Stimulated activated naive CD8-positive, alpha-beta T cell treated with anti-CD3 and anti-CD28 coated beads, Interleukin-15, Interleukin-2, amounts not matched to agents 100 U/mL and 50 U/mL, for 24 hours (primary cell): ENCODE results near the gene PTPRN2.
"Not testable (repeated sequence)": the region's sequence is repeated elsewhere in the genome, so short reads cannot be mapped to it uniquely, and the experiment has no call there.

Experiments
- ATAC-seq: fragments of 150-1000 bp; cut with Tn5 transposase; one replicate; pipeline ENCODE4 v1.10.0; 2021
- DNase-seq: peaks from one replicate; pipeline ENCODE4 v3.0.0; 2021

Gene PTPRN2

DNA sequence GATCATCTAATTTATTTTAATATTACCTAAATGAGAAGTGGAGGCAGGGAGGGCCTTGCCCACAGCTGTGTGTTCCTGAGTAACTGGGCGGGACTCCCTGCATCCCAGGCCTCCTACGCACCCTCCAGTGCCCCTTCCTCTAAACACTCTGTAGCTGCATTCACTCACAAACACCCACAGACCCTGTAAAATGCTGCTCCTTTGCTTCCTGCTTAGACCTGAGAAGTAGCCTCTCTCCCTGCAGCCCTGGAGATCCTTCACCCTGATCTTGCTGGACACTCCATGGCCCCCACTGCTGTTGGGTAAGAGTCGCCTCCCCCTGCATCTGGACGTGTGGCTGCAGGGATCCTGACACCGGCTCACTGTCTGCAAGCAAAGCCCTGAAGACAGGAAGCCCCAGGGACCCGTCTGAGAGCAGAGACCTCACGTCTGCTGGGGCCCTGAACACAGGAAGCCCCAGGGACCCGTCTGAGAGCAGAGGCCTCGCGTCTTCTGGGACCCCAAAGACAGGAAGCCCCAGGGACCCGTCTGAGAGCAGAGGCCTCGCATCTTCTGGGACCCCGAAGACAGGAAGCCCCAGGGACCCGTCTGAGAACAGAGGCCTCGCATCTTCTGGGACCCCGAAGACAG is 661.0 kb downstream of the PTPRN2 start:
- DNase-seq: no peak
- no peak for ATAC-seq

DNA sequence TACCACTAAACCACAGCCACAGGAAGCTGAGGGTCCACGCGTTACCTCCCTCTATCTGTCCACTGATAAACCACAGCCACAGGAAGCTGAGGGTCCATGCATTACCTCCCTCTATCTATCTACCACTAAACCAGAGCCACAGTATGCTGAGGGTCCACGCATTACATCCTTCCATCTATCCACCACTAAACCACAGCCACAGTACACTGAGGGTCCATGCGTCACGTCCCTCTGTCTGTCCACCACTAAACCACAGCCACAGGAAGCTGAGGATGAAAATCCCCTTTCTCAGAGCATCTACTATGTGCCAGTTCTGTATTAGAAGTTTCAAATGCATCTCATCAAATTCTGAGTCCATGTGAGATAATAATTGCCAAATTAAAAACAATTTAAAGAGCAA is 661.5 kb downstream of the PTPRN2 start:
- DNase-seq: no peak
- ATAC-seq: no peak

DNA sequence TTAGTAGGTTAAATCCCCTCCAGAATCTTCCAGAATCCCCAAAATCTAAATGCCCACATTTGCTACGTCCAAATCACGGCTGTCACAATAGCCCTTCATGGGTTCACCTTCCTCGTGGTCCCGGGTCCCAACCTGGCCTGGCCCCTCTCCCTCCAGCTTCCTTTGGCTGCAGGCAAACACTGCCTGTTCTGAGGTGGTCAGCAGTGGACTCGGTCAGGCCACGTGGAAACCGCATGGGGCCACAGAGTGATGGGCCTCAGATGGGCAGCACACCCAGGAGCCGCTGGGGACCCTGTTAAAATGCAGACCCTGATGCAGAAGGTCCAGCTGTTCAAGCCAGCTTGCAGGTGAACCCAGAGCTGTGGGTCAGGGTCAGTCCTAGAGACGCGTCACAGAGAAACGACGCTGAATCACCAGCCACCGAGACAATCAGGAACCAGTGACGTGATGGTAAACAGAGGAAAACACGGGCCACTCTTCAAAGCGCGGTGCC is 662.2 kb downstream of the PTPRN2 start:
- DNase-seq (no peak), ATAC-seq (no peak)

DNA sequence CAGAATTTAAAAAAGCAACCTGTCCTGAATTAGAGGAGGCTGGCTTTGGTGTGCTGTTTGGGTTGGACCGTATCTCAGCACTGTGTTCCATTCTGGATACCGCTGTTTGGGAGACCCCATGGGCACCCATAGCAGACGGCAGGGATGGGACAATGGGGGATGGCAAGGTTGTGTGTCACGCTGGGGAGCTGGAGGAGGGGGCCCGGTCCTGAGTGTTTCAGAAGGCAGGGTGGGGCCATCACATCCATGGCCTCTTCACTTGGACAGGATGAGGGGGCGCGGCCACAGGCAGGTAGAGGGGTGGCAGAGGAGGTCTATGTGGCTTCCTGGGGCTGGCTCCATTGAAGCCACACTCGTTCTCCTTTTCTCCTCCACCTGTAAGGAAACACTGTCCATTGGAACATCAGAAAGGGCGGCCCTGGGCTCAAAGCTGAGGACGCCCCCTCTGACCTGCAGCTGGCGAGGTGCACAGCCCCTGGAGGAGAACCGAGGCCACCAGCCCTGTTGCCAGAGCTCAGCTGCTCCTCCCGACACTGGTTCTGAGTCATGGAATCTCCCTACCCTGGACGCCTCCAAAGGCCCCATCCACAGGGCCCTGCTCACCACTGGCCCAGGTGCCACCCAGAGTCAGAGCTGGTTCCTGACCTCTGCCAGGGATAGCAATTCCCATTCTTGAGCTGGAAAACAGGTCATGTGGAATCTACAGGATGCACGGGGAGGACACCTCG is 663.6 kb downstream of the PTPRN2 start:
- ATAC-seq (no peak), DNase-seq (no peak)

DNA sequence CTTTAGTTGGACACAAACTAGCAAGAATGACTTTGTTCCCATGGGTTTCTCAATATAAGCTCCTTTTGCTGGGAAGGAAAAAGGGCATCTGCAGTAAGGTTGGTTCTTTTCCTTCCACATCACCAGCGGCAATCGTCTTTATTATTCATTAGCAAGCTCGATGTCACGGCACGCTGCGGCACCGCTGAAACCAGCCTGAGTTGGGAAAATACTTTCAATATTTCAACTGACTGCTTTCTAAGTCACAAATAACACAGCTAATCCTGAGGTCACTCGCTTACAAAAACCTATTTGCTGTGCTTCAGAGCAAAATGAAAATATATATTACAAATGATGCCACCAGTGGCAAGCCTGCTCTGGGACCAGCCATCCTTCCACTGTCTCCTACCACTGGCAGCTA is 665.0 kb downstream of the PTPRN2 start:
- DNase-seq: no peak
- ATAC-seq: no peak

DNA sequence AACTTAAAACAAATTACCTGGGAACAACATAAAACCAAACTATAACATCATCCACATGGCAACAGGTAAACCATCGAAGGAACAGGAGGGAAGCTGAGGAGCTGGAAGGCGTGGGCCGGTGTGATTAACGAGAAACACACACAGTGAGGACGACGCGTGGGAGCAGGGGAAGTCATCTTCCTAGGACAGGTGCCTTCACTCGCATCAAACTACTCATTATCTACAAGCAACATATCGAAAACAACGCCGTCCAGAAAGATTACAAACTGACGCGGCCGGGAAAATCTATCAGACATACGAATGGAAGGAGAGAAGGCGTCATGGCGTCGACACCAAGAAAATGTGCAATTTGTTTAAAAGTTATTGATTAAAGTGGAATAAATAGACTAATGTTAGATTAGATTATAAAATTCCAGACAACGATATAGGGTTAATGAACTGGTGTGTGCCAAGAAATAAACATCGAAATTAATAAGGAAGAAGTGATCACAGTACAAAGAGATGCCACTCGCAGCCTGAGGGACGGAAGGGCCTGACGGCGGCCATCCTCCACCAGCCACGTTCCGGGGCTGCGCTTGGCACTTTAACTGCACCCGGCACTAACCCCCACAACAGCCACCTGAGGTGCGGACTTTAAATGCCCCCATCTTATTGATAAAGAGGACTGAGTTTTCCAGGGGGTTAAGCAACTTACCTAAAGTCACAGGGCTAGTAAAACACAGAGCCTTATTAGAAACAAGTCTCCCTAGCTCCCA is 669.1 kb downstream of the PTPRN2 start:
- DNase-seq (no peak), ATAC-seq (no peak)

DNA sequence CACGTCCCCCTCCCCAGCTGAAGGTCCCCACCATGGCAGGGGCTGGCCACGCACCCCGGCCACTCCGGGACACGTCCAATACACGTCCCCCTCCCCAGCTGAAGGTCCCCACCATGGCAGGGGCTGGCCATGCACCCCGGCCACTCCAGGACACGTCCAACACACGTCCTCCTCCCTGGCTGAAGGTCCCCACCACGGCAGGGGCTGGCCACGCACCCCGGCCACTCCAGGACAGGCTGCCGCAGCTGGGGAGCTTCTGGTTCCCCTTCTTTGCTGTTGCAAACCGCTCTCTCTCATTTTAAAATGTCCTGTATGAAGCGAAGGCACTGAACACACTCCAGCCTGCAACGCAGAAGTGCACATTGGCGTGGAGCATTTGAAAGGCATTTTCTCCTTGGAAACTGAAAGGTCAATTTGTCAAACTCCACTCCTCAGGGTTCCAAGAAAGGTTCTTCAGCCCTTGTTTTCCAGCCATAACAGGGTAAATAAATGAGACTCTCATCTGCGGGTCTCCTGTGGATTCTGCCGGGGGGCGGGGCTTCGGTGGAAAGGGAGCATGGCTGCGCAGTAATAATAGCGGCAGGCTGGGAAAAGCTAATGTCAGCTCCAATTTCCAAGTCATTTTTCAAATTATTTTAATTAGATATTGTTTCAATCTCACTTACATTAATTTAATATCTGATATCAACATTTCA is 670.5 kb downstream of the PTPRN2 start:
- no peak for ATAC-seq

DNA sequence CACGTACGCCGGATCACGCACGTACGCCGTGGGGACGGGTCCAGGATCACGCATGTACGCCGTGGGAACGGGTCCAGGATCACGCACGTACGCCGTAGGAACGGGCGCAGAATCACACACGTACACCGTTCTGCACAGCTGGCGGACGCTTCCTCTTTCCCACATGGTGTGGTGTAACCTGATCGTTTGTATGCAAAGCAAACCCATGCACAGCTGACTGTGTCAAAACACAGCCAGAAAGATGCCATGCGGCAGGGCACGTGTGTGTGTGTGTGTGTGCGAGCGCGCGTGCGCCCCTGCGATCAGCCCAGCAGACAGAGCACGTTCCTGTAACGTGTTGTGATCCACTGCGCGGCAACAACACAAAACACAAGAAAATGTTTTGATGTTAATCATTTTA is 677.2 kb downstream of the PTPRN2 start:
- ATAC-seq: no peak

More for the DNA sequence above, 670.5 kb downstream of the PTPRN2 start:
- no peak for DNase-seq

DNA sequence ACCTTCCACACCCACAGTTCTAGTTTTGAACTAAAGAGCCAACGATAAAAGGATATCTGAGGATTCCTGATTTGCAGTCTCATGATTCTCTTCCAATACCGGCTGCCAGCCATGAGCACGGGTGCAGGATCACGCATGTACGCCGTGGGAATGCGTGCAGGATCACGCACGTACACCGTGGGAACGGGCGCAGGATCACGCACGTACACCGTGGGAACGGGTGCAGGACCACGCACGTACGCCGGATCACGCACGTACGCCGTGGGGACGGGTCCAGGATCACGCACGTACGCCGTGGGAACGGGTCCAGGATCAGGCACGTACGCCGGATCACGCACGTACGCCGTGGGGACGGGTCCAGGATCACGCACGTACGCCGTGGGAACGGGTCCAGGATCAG is 677.6 kb downstream of the PTPRN2 start:
- ATAC-seq, DNase-seq: not testable (repeated sequence)

More for the DNA sequence above, 677.2 kb downstream of the PTPRN2 start:
- no peak for DNase-seq

DNA sequence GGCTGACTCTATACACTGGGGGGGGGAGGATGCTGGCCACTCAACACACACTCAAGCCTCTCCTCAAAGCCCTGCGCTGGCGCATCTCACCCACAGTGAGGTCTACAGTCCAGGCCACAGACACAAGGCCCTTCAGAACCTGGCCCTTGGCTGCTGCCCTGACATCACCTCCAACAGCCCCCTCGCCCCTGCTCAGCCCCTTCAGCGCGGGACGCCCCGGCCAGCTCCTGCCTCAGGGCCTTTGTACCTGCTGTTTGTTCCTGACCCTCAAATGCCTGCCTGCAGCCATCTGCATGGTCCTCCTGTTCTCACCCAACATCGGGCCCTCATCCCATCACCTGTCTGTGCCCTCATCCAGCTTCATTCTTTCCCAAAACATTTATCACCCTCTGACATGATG is 678.3 kb downstream of the PTPRN2 start:
- no peak for DNase-seq
- no peak for ATAC-seq

DNA sequence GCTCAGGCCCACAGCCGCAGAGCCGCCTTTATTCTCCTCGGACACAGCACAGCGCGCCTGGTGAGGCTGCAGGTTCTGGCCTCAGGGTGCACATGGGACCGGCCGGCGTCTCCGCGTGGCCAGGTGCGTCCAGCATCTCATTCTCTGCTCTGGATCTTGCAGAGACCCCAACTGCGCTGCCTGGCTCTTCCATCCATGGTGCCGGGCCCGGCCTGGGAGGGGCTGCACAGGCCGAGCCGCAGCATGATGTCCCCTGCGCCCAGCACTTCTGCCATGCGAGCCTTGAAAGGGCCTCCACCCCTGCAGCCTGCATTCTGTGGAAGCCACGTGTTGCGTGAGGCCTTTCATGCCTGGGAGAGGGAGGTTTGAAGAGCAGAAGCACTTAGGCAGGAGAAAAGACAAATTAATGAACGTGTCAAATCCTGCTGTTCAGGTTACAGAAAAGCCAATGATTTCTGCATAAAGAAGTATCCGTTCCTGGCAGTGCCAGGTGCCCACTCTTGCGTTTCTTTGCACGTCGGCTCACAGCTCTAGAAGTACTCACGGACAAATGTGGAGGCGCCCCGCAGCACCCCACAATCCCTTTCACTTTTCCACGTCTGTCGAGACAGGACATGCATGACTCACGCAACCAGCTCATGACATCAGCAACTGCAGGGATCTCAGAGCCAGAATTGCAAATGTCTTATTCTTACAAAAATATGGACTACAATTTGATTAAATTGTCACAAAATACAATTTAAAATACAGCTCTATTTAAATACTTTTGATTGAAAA is 679.4 kb downstream of the PTPRN2 start:
- ATAC-seq (no peak), DNase-seq (no peak)

DNA sequence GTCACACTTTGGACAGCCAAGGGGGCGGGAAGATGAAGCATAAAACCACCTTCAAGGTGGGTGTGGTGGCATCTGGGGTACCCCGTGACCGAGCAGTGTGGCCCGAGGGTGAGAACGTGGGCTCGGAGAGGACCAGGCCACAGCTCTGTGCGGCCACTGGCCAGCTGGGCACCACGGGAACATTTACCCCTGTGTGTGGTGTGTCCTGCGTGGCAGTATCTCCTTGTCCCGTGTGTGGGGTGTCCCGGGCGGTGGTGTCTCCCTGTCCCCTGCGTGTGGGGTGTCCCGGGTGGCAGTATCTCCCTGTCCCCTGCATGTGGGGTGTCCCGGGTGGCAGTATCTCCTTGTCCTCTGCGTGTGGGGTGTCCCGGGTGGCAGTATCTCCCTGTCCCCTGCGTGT is 680.5 kb downstream of the PTPRN2 start:
- DNase-seq (no peak), ATAC-seq (no peak)

DNA sequence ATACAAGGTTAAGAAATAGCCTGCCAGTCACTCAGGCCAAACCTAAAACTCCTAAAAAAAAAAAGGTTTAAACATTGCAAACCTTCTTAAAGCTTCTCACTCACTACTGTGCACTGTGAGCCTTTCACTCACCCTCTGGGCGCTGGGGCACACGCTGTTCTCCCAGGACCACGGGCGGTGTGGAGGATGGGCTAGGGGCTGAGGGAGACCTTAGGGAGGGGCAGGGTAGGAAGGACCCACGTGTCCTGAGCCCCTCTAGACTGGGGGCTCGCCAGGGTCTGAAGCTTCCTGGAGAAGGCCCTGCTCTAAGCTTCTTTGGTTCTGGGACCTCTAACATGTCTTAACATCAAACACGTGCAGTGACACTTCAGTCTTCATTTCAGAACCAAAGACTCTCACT is 681.0 kb downstream of the PTPRN2 start:
- DNase-seq (no peak), ATAC-seq (no peak)

DNA sequence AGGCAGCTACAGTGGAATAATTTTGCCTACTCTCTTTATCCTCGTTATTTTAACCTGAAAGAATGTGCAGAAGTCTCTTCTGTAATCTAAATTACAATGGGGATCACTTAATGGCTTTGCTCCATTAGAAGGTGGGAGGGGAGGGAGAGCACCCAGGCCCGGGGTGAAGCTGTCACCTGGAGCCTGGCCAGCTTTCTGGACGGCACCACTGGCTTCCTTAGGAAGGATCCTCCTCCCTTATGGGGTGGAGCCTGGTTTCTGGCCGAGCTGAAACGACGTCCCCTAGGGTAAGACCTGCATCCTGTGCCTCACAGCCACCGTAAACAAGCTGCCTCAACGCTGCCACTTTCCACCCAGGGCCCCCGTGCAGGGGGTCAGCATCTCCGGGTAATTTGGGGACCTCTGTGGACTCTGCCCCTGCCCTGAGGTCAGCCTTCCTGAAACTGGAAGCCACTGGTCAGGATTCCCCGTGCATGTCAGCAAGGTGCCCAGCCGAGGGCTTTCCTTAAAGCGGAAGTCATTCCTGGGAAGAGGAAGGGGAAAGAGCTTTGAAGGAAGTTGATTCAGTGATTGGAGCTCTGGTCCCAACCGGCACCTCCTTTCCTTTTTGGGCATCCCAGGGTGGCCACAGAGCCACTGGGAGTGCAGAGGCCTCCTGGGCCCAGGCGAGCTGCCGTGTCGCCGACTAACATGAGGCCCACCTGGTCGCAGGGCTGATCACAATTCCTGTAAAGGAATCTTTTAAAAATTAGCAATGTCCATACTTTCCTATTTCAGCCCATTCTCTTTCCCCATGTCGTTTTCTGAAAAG is 681.8 kb downstream of the PTPRN2 start:
- ATAC-seq (no peak), DNase-seq (no peak)

DNA sequence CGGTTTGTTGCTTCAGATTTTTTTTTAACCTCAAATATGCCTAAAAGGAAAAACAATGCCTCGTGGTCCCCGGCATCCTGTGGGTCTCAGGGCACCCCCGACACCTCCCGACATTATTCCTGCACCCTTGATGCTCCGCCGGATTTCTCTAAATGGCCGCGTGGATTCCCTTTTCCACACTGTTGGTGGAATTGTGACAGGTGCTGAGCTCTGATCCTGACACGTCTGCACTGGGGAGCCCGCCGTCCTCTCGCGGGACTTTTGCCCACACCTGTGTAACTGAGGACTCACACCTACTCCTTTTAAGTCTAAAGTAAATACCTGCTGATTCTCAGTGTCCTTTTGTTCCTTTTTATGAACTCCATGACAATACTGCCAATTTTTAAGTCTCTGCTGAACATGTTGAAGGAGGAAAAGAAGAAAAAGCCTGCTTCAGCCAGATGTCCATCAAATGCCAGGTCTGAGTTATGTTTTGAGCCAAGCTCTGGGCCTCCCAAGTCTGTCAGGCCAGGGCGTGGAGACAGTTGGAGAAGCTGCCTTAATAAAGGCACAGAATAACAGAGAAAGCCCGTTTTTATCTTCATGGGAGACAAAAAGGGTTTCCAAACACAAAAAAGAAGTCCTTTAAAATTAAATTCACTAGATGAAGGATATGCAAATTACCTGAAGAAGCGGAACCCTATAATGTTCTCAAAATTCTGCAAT is 682.6 kb downstream of the PTPRN2 start:
- ATAC-seq: no peak
- DNase-seq: no peak

DNA sequence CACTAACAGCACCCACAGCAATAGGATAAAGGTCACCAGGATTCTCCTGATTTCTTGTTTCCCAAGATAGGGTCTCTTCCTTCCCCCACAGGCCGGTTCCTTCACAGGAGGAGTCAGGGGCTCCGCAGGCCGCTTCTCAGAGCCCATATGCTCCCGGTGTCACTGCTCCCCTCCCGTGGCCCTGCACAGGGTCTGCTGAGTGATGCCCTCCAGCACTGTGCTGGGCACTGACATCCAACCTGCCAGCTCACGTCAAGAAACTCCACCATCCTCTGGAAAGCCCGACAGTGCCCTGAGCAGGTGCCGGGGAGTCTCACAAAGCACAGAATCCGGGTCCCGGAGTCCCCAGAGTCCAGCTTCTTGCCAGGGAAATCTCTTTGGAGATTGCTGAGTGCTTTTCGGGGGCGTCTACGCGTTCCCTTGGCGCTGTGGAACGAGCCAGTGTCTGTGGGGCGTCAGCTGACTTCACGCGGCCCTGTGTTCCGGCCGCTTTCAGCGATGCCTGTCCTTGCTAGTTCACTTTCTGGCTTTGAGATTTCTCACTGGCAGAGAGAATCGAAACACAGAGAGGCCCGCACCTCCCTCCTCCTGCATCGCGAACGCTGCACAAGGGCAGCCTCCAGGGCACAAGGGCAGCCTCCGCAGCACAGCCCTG is 683.3 kb downstream of the PTPRN2 start:
- DNase-seq: no peak
- ATAC-seq: no peak

DNA sequence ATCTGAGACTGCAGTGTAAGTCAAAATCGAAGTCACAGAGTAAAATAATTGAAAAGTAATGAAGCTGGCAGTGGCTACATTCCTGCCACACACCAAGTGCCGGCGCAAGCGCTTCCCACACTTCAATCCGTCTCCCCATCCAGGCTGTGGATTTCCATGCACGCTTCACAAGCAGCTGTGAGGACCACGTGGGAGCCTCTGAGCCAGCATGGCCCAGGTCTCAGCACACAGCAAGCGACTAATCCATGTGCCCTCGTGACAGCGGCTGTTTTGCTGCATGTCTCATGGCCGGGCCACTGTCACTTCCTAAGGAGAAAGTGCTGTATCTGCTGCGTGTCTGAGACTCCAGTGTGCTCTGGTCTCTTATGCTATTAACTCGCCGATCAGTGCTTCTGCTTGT is 683.9 kb downstream of the PTPRN2 start:
- no peak for ATAC-seq
- DNase-seq: no peak

DNA sequence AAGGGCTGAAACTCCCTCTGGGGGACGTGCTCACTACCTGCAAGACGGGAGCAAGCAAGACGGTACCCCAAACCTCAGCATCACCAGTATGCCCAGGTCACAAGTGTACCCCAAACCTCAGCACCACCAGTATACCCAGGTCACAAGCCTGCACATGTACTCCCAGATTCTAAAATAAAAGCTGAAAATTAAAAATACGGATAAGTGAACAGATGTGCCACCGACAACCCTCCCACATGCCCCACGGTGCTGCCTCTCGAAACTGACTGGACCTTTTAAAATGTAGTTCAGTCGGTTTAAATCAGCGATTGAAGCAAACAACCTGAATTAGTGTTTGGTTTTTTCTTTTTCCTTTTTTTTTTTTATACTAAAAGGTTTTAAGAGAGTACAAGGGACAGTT is 684.3 kb downstream of the PTPRN2 start:
- DNase-seq (no peak), ATAC-seq (no peak)

DNA sequence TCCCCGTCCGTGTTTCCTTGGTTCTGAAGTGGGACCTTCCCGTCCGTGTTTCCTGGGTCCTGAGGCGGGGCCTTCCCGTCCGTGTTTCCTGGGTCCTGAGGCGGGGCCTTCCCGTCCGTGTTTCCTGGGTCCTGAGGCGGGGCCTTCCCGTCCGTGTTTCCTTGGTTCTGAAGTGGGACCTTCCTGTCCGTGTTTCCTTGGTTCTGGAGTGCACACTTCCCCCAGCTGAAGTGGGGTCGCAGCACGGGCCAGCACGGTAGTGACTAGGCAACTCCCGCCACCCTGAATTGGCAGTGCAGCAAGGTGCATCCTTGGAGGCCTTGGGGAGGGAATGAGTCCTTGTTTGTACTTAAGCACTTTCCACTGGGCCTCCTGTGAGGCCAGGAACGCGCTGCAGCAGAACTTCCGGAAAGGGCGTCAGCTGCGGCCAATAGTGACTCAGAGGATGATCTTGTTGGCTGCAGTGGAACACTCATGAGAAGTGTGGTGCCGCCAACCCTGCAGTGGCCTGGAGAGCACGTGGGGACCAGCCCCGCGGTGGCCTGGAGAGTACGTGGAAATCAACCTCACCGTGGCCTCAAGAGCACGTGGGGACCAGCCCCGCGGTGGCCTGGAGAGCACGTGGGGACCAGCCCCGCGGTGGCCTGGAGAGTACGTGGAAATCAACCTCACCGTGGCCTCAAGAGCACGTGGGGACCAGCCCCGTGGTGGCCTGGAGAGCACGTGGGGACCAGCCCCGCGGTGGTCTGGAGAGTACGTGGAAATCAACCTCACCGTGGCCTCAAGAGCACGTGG is 685.6 kb downstream of the PTPRN2 start:
- not testable (repeated sequence) for DNase-seq, ATAC-seq
